ENCODE data around the gene HERC3.

GRCh38 chr4:88745175-88745574 lies 152.9 kb downstream of the HERC3 start:
- TF ChIP-seq REST (IDR thresholded peaks at IDR 0.05; ENCODE audit: insufficient replicate concordance, low read depth) (no peak), CTCF (IDR thresholded peaks at IDR 0.05; ENCODE audit: insufficient read depth, low read length) (no peak)

Measured in HL-60 (cell line).